Hypothalamus (tissue), 51 donors: Measurements from ENCODE around the gene PRAMEF8.
"Not testable (repeated sequence)": the region's sequence is repeated elsewhere in the genome, so short reads cannot be mapped to it uniquely, and the experiment has no call there.

Experiments
- DNase-seq, 51 donors: peaks; one replicate each; lab custom pipeline; 2025; lab: John Stamatoyannopoulos, UW

The PRAMEF8 gene

DNA sequence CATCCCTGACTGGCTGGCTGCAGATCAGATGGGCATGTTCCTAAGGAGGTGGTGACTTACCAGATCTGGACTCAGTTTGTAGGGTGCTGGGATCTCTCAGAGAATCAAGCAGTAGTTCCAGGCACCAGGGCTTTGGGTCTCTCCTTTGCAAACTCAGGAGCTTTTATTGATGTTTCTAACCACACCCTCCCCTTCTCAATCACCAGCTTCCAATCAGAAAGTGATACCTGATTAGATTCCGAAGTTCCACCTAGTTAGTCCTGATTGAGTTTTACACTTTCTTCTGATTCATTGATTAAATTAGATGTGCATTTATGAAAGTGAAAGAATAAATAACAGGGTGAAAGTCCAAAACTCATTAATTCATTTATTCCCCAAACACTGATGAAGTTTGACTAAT lies at the start of gene PRAMEF8:
Gene PRAMEF8, minus strand, starts transcription at position 101 of the 400 bp plus-strand sequence. CDS start 1,046 bp downstream, outside the sequence.
- DNase-seq = not testable (repeated sequence)

DNA sequence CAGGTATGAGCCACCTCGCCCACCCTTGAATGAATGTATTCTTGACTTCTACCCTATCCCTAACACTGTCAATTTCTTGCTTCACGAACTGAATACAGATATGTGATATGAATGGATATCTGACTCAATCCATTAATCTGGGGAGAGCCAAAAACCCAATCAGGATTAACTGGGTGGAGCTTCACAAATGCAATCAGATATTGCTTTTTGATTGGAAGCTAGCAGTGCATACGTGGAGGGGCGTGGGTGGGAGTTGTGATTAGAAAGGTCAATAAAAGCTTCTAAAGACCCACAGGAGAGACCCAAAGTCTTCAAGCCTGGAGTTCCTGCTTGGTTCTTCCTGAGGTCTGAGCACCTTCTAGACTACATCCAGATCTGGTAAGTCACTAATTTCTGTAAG lies 30.3 kb upstream of the PRAMEF8 start, which contains the start of gene PRAMEF15:
Gene PRAMEF15, plus strand, starts transcription at position 301 of the 400 bp plus-strand sequence. CDS start 2,827 bp downstream, outside the sequence.
- not testable (repeated sequence) for DNase-seq

GRCh38 chr1:13303239-13303638 lies 18.3 kb upstream of the PRAMEF8 start, which contains the start of gene PRAMEF33:
TSS of gene PRAMEF33 (plus strand) at chr1:13303539. CDS start at chr1:13305955, 2,416 bp downstream.
- not testable (repeated sequence) for DNase-seq

DNA sequence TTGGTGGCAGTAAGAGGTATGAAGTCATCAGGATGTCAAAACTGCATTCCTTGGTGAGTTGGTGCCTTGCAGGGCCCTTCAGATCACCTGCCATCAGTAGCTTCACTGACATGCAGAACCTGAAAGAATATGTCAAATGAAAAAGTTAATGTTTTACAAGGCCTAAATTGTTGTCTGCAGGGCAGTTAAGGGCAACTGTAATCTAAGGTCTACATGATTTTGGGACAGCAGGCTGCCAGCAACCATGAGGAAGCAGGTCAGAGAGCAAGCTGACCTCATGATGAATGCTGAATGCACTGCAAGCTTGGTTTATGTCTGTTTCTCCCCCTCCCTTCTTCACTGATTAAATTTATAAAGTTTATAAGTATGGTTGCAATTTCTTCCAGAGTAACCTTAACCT lies 17.3 kb upstream of the PRAMEF8 start:
- DNase-seq = not testable (repeated sequence)

DNA sequence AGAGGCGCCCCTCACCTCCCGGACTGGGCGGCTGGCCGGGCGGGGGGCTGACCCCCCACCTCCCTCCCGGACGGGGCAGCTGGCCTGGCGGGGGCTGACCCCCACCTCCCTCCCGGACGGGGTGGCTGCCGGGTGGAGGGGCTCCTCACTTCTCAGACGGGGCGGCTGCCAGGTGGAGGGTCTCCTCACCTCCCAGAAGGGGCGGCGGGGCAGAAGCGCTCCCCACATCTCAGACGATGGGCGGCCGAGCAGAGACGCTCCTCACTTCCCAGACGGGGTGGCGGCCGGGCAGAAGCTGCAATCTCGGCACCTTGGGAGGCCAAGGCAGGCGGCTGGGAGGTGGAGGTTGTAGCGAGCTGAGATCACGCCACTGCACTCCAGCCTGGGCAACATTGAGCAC lies 13.8 kb upstream of the PRAMEF8 start:
- DNase-seq = not testable (repeated sequence)

- DNase-seq = not testable (repeated sequence)
These were observed 12.4 kb upstream of the PRAMEF8 start for GRCh38 chr1:13297216-13297931.

DNA sequence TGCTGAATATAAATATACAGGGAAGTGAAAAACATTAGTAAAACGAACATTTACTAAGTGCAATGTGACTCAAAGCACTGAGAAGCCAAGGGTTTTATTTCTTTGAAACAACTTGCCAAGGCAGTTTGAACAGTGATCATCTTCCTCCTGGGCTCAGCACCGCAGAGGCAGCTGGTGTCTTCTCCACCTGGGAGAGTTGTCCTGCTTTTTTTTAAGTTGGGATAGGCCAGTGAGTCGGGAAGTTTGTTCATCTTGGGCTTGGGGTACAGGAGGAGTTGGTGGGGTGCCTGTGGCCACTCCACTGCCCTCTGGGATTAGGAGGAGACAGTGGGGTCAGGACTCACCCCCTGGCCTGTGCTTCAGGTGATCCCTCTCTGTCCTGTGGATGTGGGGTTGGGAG lies 4.1 kb upstream of the PRAMEF8 start:
- DNase-seq = not testable (repeated sequence)

GRCh38 chr1:13279617-13280016 lies 5.3 kb downstream of the PRAMEF8 start:
- DNase-seq = not testable (repeated sequence)

DNA sequence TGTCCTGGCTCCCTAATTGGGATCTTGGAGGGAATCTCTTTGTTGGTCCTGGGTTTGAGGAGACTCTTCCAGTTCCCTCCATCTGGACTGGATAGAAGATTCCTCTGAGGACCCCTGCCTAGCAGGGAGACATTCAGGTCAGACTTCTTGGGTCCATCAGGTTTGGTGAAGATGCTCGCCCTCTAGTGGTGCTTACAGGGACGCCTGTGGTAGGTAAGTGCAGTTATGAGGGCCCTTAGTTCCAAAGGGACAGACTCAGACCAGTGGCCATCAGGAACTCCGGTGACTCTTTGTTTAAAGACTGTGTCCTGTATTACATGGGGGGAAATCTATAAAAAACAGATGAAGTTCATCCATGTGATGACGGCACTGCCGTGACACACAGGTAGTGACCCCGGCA lies 7.9 kb downstream of the PRAMEF8 start:
- not testable (repeated sequence) for DNase-seq

- not testable (repeated sequence) for DNase-seq
These were observed 19.8 kb downstream of the PRAMEF8 start for GRCh38 chr1:13265124-13265523.

DNA sequence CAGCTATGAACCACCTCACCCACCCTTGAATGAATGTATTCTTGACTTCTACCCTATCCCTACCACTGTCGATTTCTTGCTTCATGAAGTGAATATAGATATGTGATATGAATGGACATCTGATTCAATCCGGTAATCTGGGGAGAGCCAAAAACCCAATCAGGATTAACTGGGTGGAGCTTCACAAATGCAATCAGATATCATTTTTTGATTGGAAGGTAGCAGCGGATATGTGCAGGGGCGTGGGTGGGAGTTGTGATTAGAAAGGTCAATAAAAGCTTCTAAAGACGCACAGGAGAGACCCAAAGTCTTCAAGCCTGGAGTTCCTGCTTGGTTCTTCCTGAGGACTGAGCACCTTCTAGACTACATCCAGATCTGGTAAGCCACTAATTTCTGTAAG lies 31.0 kb downstream of the PRAMEF8 start, which contains the start of gene PRAMEF5:
Gene PRAMEF5, plus strand, starts transcription at position 301 of the 400 bp plus-strand sequence. CDS start 5,071 bp downstream, outside the sequence.
- DNase-seq = not testable (repeated sequence)

- not testable (repeated sequence) for DNase-seq
These were observed 37.8 kb downstream of the PRAMEF8 start for GRCh38 chr1:13247122-13247521.

GRCh38 chr1:13246554-13246871 lies 38.4 kb downstream of the PRAMEF8 start:
- DNase-seq = not testable (repeated sequence)

DNA sequence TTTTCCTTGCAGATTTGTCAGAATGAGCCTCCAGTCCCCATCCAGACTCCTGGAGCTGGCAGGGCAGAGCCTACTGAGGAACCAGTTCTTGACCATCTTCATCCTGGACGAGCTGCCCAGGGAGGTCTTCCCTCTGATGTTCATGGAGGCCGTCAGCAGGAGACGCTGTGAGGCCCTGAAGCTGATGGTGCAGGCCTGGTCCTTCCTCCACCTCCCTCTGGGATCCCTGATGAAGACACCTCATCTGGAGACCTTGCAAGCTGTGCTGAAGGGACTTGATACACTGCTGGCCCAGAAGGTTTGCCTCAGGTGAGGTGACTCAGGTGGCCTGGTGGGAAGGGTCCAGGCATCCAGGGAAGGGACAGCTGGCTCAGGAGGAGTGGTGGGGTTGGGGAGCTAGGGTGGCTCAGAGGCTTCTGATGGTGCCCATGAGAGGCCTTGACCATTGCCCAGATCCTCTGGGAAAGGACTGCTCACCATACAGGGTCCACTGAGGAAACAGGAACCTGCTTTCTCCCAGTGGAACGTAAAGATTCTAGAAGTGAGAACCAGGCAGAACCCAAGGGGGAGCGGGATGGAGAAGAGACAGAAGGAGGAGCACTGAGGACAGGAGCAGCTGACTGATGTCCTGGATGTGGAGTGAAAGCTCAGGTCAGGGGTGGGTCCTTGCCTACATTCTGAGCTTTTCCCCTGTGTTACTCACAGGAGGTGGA lies 38.9 kb downstream of the PRAMEF8 start:
- DNase-seq = not testable (repeated sequence)

GRCh38 chr1:13243536-13244263 lies 41.2 kb downstream of the PRAMEF8 start:
- DNase-seq = not testable (repeated sequence)

DNA sequence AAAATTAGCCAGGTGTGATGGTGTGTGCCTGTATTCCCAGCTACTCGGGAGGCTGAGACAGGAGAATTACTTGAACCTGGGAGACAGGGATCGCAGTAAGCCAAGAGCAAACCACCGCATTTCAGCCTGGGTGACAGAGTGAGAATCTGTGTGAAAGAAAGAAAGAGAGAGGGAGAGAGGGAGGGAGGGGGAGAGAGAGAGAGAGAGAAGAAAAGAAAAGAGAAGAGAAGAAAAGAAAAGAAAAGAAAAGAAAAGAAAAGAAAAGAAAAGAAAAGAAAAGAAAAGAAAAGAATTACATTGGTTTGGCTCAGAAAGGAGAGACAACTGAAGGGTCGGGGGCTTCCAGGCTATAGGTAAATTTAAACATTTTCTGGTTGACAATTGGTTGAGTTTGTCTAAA lies 45.3 kb downstream of the PRAMEF8 start:
- DNase-seq = not testable (repeated sequence)

GRCh38 chr1:13237572-13237971 lies 47.4 kb downstream of the PRAMEF8 start:
- not testable (repeated sequence) for DNase-seq

DNA sequence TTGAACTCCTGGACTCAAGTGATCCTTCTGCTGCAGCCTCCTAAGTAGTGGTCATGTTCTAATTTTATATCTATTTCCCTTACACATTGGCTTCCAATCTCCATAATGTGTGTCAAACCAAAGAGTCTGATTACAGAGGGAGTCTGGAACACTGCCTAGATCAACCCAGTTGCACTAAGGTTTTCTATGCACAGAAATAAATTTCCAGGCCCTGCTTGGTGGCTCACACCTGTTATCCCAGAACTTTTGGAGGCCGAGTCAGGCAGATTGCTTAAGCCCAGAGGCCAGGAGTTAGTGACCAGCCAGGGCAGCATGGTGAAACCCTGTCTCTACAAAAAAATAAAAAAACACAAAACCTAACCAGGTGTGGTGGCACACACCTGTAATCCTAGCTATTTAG lies 50.9 kb downstream of the PRAMEF8 start:
- not testable (repeated sequence) for DNase-seq

- DNase-seq = not testable (repeated sequence)
These were observed 52.9 kb downstream of the PRAMEF8 start for GRCh38 chr1:13232056-13232455.
